ENCODE measurements around the gene HDAC1.

The HDAC1 gene

GRCh38 chr1:32363713-32364112 is 71.8 kb downstream of the HDAC1 start:
- no peak overlapping the region for H3K4me3 ChIP-seq (ENCODE audit: low read depth, low read length)
- no peak overlapping the region for H2AFZ ChIP-seq
- H3K27me3 ChIP-seq (ENCODE audit: control insufficient read depth, insufficient read depth, low read length), result no peaks in the 10 kb centered on the region
- no peak overlapping the region for H3K9ac ChIP-seq
- no peaks in the 10 kb centered on the region for H3K36me3 ChIP-seq (ENCODE audit: control insufficient read depth, insufficient read depth, low read length)
- H3K79me2 ChIP-seq, result no peaks in the 10 kb centered on the region
- no peaks in the 10 kb centered on the region for H3K9me3 ChIP-seq (ENCODE audit: control insufficient read depth, low read length)
- no peak overlapping the region for H3K4me2 ChIP-seq (ENCODE audit: low read length)
- no peak for TF ChIP-seq CTCF (IDR thresholded peaks at IDR 0.05)
- no peaks in the 10 kb centered on the region for H3K4me1 ChIP-seq
- no peak overlapping the region for H3K27ac ChIP-seq

- Histone ChIP-seq H3K9me3 (ENCODE audit: control insufficient read depth, low read length) (no peaks in the 10 kb centered on the region), H3K4me1 (no peaks in the 10 kb centered on the region), H3K9ac (no peak overlapping the region), H3K79me2 (no peaks in the 10 kb centered on the region), H3K27ac (no peak overlapping the region), H3K27me3 (ENCODE audit: control insufficient read depth, insufficient read depth, low read length) (no peaks in the 10 kb centered on the region), H2AFZ (no peak overlapping the region), H3K36me3 (ENCODE audit: control insufficient read depth, insufficient read depth, low read length) (no peaks in the 10 kb centered on the region), H3K4me2 (ENCODE audit: low read length) (no peak overlapping the region), H3K4me3 (ENCODE audit: low read depth, low read length) (no peak overlapping the region)
- TF ChIP-seq CTCF (IDR thresholded peaks at IDR 0.05), result no peak
Measured at GRCh38 chr1:32364836-32365235, 73.0 kb downstream of the HDAC1 start.

GRCh38 chr1:32365445-32365844 is 73.6 kb downstream of the HDAC1 start:
- Histone ChIP-seq H3K9me3 (ENCODE audit: control insufficient read depth, low read length) (no peaks in the 10 kb centered on the region), H3K36me3 (ENCODE audit: control insufficient read depth, insufficient read depth, low read length) (no peaks in the 10 kb centered on the region), H3K27ac (no peak overlapping the region), H2AFZ (no peak overlapping the region), H3K27me3 (ENCODE audit: control insufficient read depth, insufficient read depth, low read length) (no peaks in the 10 kb centered on the region), H3K4me2 (ENCODE audit: low read length) (no peak overlapping the region), H3K4me1 (no peaks in the 10 kb centered on the region), H3K4me3 (ENCODE audit: low read depth, low read length) (no peak overlapping the region), H3K9ac (no peak overlapping the region), H3K79me2 (no peaks in the 10 kb centered on the region)
- TF ChIP-seq CTCF (IDR thresholded peaks at IDR 0.05), result no peak

- no peak overlapping the region for H3K4me2 ChIP-seq (ENCODE audit: low read length)
- H2AFZ ChIP-seq, result no peak overlapping the region
- H3K4me1 ChIP-seq, result no peaks in the 10 kb centered on the region
- H3K9me3 ChIP-seq (ENCODE audit: control insufficient read depth, low read length), result no peaks in the 10 kb centered on the region
- H3K36me3 ChIP-seq (ENCODE audit: control insufficient read depth, insufficient read depth, low read length), result no peaks in the 10 kb centered on the region
- no peak overlapping the region for H3K4me3 ChIP-seq (ENCODE audit: low read depth, low read length)
- no peaks in the 10 kb centered on the region for H3K27me3 ChIP-seq (ENCODE audit: control insufficient read depth, insufficient read depth, low read length)
- TF ChIP-seq CTCF (IDR thresholded peaks at IDR 0.05), result no peak
- H3K79me2 ChIP-seq, result no peaks in the 10 kb centered on the region
- no peak overlapping the region for H3K27ac ChIP-seq
- H3K9ac ChIP-seq, result no peak overlapping the region
Measured at GRCh38 chr1:32367912-32368635, 76.2 kb downstream of the HDAC1 start.

GRCh38 chr1:32372149-32372756 is 80.4 kb downstream of the HDAC1 start:
- Histone ChIP-seq H2AFZ (no peak overlapping the region), H3K9me3 (ENCODE audit: control insufficient read depth, low read length) (no peaks in the 10 kb centered on the region), H3K4me3 (ENCODE audit: low read depth, low read length) (no peak overlapping the region), H3K27me3 (ENCODE audit: control insufficient read depth, insufficient read depth, low read length) (no peaks in the 10 kb centered on the region), H3K79me2 (no peaks in the 10 kb centered on the region), H3K27ac (no peak overlapping the region), H3K36me3 (ENCODE audit: control insufficient read depth, insufficient read depth, low read length) (no peaks in the 10 kb centered on the region), H3K4me2 (ENCODE audit: low read length) (no peak overlapping the region), H3K9ac (no peak overlapping the region), H3K4me1 (no peaks in the 10 kb centered on the region)
- no peak for TF ChIP-seq CTCF (IDR thresholded peaks at IDR 0.05)

Measured in parathyroid adenoma (tissue), 2 donors.